Activated CD4-positive, alpha-beta T cell treated with anti-CD3 and anti-CD28 coated beads, Interleukin-2, amount 10 ng/mL, durations not matched to agents 7 days and 5 days (primary cell): ENCODE results near the gene C22orf23. TPM values are rescaled to one million over a fixed set of nuclear protein-coding genes. Genes with fewer than 3 reads are reported as not detected.

Source experiments
- CTCF ChIA-PET: fragments of 350-600 bp; sonication (Branson Sonifier 250); formaldehyde crosslinking; loops from one replicate; lab custom pipeline; 2021; ENCODE audit warnings: antibody characterized with exemption; lab: Charles Lee
- POLR2A ChIA-PET: fragments of 350-600 bp; sonication (Branson Sonifier 250); formaldehyde crosslinking; loops from one replicate; lab custom pipeline; 2021; ENCODE audit warnings: antibody characterized with exemption; lab: Charles Lee
- DNase-seq: peaks from one replicate; pipeline ENCODE4 v3.0.0-alpha.2; 2020
- H3K27ac Mint-ChIP-seq: one replicate; pipeline ENCODE4 v1.8.0; 2021; ENCODE audit warnings: mild to moderate bottlenecking, moderate library complexity, mixed read lengths
- H3K27me3 Mint-ChIP-seq: one replicate; pipeline ENCODE4 v1.8.0; 2021; ENCODE audit warnings: mixed read lengths
- H3K36me3 Mint-ChIP-seq: one replicate; pipeline ENCODE4 v1.8.0; 2021; ENCODE audit warnings: low read depth, mixed read lengths
- H3K4me1 Mint-ChIP-seq: one replicate; pipeline ENCODE4 v1.8.0; 2021; ENCODE audit warnings: mixed read lengths
- H3K4me3 Mint-ChIP-seq: one replicate; pipeline ENCODE4 v1.8.0; 2021; ENCODE audit warnings: mild to moderate bottlenecking, moderate library complexity, mixed read lengths
- H3K9me3 Mint-ChIP-seq: one replicate; pipeline ENCODE4 v1.8.0; 2021; ENCODE audit warnings: mixed read lengths
- total RNA-seq, 2 experiments: library from RNA; stranded (reverse); gene quantifications; one replicate each; pipeline ENCODE4 v1.2.3, GENCODE V29; 2021

Gene C22orf23
- under 1 TPM in 1 of 2 experiments, not detected in 1; 0.23 TPM for total RNA-seq

DNA sequence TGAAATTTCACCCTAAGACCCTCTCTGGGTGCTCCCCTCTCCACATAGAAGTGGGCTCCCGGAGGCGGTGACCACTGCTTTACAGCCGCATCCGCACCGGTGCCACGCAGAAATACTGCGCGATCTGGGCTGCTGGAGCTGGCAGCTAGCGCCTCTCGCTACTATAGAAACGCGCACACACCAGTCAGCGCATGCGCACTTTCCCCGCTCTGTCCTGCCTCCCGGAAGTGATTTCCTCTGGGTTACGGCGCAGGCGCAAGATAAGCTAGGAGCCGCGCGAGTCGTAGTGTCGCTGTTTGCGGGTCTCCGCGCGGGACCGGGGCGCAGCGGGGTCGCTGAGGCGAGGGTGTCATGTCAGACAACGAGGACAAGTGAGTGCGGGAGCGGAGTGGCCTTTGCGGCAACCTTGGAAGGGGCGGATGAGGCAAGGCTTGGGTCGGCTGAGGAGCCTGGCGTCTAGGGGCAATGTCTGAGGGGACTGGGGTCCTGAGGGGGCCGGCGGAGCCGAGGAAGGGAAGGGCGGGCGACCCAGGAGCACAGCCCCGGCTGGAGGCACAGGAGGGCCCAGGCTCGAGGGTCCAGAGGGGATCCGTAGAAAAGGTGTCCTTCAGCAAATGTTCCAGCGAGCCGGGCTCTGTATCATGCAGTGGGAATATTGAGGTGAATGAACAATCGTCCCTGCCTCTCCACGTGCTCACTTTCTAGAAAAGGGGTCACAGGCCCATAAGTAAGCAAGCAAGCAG lies at the start of gene C22orf23, which contains the start of gene POLR2F:
C22orf23 (minus strand) TSS at position 165 of the 743 bp plus-strand sequence. CDS start 452 bp downstream, outside the sequence.
POLR2F (plus strand) TSS at position 263 of the 743 bp plus-strand sequence; CDS start at position 352, 89 bp downstream.
- Mint-ChIP-seq H3K27me3 (peaks cover 18% of the 10 kb centered on the region), H3K4me1 (peaks cover 27% of the 10 kb centered on the region)
- CTCF ChIA-PET, result interaction anchor here (1.1 to 2.1 kb wide), 6 partner anchors 11 to 72 kb away, joined by 3 to 8 read pairs (median 4); no protein-coding TSS in a partner anchor

DNA sequence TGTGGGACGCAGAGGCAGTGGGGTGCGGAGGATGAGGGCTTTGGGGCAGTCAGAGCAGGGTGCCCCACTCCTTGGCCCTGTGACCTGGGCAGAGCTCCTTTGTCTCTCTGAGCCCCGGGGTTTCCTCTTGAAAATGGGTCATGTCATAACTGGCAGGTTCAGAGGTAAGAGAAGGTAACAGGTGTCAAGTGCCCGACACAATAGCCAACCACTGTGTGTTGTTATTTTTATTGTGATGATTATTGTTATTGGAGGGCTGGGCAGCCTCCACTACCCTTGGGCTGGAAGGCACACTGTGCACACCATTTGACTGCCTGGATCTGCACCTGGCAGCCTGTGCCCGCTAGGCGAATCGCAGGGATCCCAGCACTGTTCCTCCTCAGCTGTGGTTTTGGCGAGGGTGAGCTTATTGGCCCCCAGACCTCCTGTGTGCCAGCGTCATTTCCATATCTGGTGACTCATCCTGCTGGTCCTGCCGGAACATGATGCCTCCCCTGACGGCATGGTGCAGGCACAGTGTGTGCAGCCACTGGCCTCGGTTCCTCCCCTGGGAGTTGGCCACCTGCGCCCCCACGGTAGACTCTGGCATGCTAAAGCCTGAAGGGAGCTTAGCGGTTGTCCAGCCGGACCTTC lies 46.4 kb upstream of the C22orf23 start:
- Mint-ChIP-seq H3K27me3 (no peaks in the 10 kb centered on the region), H3K4me3 (no peak overlapping the region), H3K27ac (no peak overlapping the region), H3K4me1 (no peaks in the 10 kb centered on the region), H3K9me3 (no peaks in the 10 kb centered on the region), H3K36me3 (no peaks in the 10 kb centered on the region)
- DNase-seq, result no peak
- CTCF ChIA-PET, result interaction anchor here (0.6 kb wide), 1 partner anchor 172 kb away, joined by 3 read pairs; no protein-coding TSS in a partner anchor
- POLR2A ChIA-PET, result no interaction called here

More for the DNA sequence above, at the start of gene C22orf23, which contains the start of gene POLR2F:
- POLR2A ChIA-PET, result interaction anchor here (0.6 kb wide), 2 partner anchors 110 to 278 kb away, joined by 3 to 6 read pairs; partner anchors contain the start of genes ANKRD54 and LGALS1
- H3K36me3 Mint-ChIP-seq, result peaks cover 21% of the 10 kb centered on the region
- peak within 1 kb of the TSS; percentile 100 for H3K4me3 Mint-ChIP-seq
- H3K9me3 Mint-ChIP-seq, result no peaks in the 10 kb centered on the region
- peak; percentile 98 for DNase-seq
- peak within 1 kb of the TSS; percentile 94 for H3K27ac Mint-ChIP-seq

DNA sequence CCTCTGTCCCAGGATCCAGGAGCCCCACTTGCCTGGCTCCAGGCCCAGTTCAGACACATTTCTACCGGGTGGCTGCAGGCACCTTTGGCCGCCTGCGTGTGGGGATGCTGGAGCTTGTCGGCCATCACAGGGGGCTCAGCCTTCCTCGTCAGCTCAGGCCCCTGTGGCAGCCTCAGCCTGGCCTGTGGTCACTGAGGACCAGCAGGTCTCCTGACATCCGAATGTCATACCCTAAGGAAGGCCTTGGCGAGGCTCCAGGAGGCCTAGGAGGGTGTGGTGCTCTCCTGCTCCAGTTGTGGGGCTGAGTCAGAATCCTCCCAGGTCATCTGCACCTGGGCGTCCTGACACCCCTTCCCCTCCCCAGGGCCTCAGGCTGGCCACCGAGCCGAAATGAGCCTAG lies 45.8 kb upstream of the C22orf23 start:
- H3K36me3 Mint-ChIP-seq, result no peaks in the 10 kb centered on the region
- POLR2A ChIA-PET, result no interaction called here
- CTCF ChIA-PET, result no interaction called here
- no peak for DNase-seq
- H3K4me3 Mint-ChIP-seq, result no peak overlapping the region
- no peak overlapping the region for H3K27ac Mint-ChIP-seq
- no peaks in the 10 kb centered on the region for H3K4me1 Mint-ChIP-seq
- no peaks in the 10 kb centered on the region for H3K9me3 Mint-ChIP-seq
- H3K27me3 Mint-ChIP-seq, result no peaks in the 10 kb centered on the region

DNA sequence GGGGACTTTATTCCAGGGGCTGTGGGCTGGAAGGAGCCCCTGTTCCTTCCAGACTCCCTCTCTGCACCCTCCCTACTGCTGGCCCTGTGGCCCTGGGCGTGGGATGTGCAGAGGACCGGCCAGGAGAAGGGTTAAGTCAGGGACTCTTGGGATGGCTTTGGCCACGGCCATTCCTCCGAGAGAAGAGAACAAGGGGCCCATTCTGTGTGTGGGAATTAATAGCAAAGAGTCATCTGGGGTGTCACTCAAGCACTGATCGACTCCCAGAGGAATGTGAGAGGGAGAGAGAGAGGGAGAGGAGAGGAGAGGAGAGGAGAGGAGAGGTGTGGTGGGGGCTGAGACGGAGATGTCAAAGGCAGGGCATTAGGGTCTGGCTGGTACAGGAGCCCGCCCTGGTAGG lies 45.1 kb upstream of the C22orf23 start:
- CTCF ChIA-PET, result no interaction called here
- Mint-ChIP-seq H3K9me3 (no peaks in the 10 kb centered on the region), H3K4me3 (no peak overlapping the region), H3K4me1 (no peaks in the 10 kb centered on the region), H3K27ac (no peak overlapping the region), H3K36me3 (no peaks in the 10 kb centered on the region), H3K27me3 (no peaks in the 10 kb centered on the region)
- POLR2A ChIA-PET, result no interaction called here
- no peak for DNase-seq

DNA sequence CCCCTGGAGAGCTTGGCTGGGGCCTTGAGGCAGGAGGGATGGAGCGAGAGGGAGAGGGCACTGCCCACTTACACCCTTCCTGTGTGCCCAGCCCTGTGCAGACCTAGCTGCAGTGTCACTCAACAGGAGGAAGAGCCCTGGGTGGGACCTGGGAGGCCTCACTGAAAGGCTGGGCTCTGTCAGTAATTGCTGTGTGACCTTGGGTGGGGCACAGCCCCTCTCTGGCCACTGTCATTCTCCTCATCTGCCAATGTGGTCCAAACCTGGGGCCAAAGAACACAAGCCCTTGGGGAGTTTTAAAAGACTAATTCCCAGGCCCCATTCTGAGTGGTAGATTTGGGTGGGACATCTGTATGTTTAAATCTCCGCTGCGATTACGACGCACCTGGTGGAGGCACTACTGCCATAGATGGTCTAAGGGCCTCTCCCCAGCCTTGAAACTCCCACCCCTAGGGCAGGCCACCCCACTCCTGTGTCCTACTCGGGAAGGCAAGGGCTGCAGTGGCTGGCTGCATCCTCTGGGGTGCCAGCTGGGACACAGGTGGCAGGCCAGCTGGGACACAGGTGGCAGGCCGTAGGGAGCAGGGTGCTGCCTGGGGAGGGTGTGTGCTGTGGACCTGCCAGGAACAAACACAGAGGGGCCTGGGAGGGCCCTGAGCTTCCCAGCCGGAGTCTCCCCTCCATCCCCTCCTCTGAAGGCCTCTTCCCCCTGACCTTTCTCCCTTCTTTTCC lies 43.3 kb upstream of the C22orf23 start:
- no peaks in the 10 kb centered on the region for H3K9me3 Mint-ChIP-seq
- CTCF ChIA-PET, result interaction anchor here (0.8 kb wide), 1 partner anchor 405 kb away, joined by 3 read pairs; no protein-coding TSS in a partner anchor
- DNase-seq, result no peak
- no peaks in the 10 kb centered on the region for H3K36me3 Mint-ChIP-seq
- no peak overlapping the region for H3K27ac Mint-ChIP-seq
- no peaks in the 10 kb centered on the region for H3K4me1 Mint-ChIP-seq
- no peak overlapping the region for H3K4me3 Mint-ChIP-seq
- no peaks in the 10 kb centered on the region for H3K27me3 Mint-ChIP-seq
- POLR2A ChIA-PET, result no interaction called here

DNA sequence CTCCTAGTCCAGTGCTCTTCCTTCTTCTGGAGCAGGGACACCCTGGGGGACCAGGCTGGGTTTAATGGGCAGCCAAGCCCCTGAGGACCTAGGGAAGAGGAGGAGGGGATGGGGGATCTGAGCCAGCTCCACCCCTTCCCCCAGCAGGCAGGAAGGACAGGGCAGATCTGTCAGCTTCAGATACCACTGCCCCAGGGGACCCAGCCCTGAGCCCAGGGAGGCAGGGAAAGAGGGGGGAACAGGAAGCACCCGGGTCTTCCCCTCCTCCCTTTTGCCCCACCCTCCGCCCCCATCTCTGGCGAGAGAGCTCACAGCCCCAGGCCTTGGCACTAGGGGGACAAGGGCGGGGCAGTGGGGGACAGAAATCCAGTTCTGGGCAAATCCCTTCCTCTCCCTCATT lies 42.7 kb upstream of the C22orf23 start:
- Mint-ChIP-seq H3K9me3 (no peaks in the 10 kb centered on the region), H3K4me1 (no peaks in the 10 kb centered on the region), H3K27me3 (no peaks in the 10 kb centered on the region), H3K4me3 (no peak overlapping the region), H3K36me3 (no peaks in the 10 kb centered on the region), H3K27ac (no peak overlapping the region)
- ChIA-PET CTCF (interaction anchor here (0.8 to 1.0 kb wide), 2 partner anchors 354 to 406 kb away, joined by 3 read pairs; no protein-coding TSS in a partner anchor), POLR2A (interaction anchor here (0.6 kb wide), 1 partner anchor 12 kb away, joined by 3 read pairs; no protein-coding TSS in a partner anchor)
- no peak for DNase-seq

DNA sequence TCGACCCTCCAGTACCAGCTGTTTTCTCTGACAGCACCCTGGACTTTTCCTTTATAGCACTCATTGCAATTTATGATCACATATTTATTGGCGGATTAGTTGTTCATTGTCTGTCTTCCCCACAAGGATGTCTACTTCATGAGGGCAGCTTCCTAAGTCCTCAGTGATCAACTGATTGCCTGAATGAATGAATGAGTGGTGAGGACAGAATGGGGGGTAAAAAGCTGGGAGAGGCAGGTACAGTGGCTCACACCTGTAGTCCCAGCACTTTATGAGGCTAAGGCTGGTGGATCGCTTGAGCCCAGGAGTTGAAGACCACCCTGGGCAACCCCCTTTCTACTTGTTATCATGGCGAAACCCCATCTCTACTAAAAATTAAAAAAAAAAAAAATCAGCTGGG lies 42.1 kb upstream of the C22orf23 start:
- H3K4me1 Mint-ChIP-seq, result no peaks in the 10 kb centered on the region
- CTCF ChIA-PET, result interaction anchor here (0.9 to 1.7 kb wide), 4 partner anchors 9 to 355 kb away, joined by 3 to 4 read pairs (median 4); no protein-coding TSS in a partner anchor
- no peaks in the 10 kb centered on the region for H3K9me3 Mint-ChIP-seq
- H3K36me3 Mint-ChIP-seq, result no peaks in the 10 kb centered on the region
- POLR2A ChIA-PET, result interaction anchor here (0.6 kb wide), 1 partner anchor 12 kb away, joined by 3 read pairs; no protein-coding TSS in a partner anchor
- no peak for DNase-seq
- no peaks in the 10 kb centered on the region for H3K27me3 Mint-ChIP-seq
- H3K27ac Mint-ChIP-seq, result no peak overlapping the region
- no peak overlapping the region for H3K4me3 Mint-ChIP-seq

DNA sequence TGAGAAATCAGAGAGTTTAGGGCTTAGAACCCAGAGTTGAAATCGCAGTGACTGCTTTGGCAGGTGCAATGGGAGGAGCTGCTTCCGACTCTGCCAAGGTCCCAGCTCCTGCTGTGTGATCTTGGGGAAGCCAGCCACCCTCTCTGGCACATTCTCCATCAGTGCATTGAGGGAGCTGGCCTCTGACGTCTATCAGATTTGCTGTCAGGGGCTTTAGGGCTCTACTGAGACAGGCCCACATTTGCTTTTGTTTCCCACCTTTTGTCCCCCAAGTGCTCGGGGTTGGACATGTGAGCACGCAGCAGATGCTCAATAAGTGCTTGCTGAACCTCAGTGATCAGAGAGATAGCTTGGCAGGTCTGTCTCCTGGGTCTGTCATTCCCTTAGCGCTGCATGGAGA lies 41.6 kb upstream of the C22orf23 start:
- no peak overlapping the region for H3K27ac Mint-ChIP-seq
- H3K4me3 Mint-ChIP-seq, result no peak overlapping the region
- ChIA-PET POLR2A (no interaction called here), CTCF (interaction anchor here (0.9 to 1.7 kb wide), 4 partner anchors 9 to 355 kb away, joined by 3 to 4 read pairs (median 4); no protein-coding TSS in a partner anchor)
- no peak for DNase-seq
- no peaks in the 10 kb centered on the region for H3K4me1 Mint-ChIP-seq
- no peaks in the 10 kb centered on the region for H3K36me3 Mint-ChIP-seq
- no peaks in the 10 kb centered on the region for H3K27me3 Mint-ChIP-seq
- no peaks in the 10 kb centered on the region for H3K9me3 Mint-ChIP-seq

DNA sequence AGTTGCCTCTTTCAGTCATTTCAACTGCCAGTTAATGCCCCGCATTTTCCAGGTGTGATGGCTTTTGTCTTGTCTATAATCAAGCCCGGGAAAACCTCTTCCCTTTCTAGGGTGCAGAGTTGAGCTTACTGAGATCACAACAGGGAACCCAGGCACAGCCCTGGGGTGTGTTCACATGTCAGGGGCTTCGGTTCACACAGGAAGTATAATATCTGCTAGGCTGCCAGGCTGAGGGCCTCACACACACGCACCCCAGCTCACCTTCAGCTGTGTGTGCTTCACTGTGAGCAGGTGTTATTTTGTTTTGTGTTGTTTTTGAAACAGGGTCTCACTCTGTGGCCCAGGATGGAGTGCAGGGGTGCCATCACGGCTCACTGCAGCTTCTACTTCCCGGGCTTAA lies 40.6 kb upstream of the C22orf23 start:
- Mint-ChIP-seq H3K9me3 (no peaks in the 10 kb centered on the region), H3K36me3 (no peaks in the 10 kb centered on the region), H3K27ac (no peak overlapping the region), H3K4me1 (no peaks in the 10 kb centered on the region), H3K4me3 (no peak overlapping the region), H3K27me3 (no peaks in the 10 kb centered on the region)
- no peak for DNase-seq
- POLR2A ChIA-PET, result no interaction called here
- CTCF ChIA-PET, result interaction anchor here (1.4 to 1.7 kb wide), 2 partner anchors 10 to 177 kb away, joined by 3 to 4 read pairs; no protein-coding TSS in a partner anchor

DNA sequence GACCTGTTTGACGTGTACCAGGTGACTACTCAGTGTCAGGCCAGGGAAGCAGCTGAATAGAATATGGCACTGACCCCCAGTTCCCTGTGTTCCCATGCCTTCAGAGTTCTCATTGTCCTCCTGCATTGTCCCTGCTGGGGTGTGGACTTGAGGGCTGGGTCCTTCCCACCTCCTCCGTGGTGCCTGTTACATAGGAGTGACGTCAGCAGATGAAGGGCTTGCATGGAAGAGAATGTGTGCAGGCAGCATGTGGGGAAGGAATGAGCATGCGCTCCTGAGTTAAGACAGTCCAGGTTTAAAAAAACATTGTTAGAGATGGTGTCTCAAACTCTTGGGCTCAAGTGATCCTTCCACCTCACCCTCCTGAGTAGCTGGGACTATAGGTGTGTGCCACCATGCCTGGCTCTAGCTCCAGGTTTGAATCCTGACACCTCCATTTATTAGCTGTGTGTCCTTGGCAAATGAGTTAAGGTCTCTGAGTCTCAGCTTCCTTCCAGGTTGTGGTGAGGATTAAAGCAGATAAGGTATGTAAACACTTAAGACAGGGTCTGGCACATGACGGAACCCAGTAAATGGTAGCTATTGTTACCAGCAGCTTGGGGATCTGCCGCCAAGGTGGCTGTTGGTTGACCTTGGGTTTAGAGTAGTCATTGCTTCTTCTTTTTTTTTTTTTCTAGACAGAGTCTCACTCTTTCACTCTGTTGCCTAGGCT lies 38.5 kb upstream of the C22orf23 start:
- Mint-ChIP-seq H3K4me1 (no peaks in the 10 kb centered on the region), H3K9me3 (no peaks in the 10 kb centered on the region), H3K27me3 (no peaks in the 10 kb centered on the region), H3K27ac (no peak overlapping the region), H3K36me3 (no peaks in the 10 kb centered on the region), H3K4me3 (no peak overlapping the region)
- ChIA-PET POLR2A (no interaction called here), CTCF (interaction anchor here (0.6 to 1.4 kb wide), 2 partner anchors 26 to 37 kb away, joined by 4 read pairs; no protein-coding TSS in a partner anchor)
- DNase-seq, result no peak

DNA sequence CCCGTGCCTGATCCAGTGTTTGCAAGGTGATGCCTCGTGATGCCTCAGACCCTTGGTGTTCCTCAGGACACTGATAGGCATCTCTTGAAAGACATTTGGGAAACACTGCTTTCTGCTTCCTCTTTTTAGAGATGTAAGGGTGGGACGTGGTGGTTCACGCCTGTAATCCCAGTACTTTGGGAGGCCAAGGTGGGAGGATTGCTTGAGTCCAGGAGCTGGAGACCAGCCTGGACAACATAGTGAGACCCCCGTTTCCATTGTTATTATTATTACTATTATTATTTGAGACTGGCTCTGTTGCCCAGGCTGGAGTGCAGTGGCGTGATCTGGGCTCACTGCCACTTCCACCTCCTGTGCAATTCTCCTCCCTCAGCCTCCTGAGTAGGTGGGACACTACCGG lies 37.5 kb upstream of the C22orf23 start:
- no peak for DNase-seq
- Mint-ChIP-seq H3K4me1 (no peaks in the 10 kb centered on the region), H3K27me3 (no peaks in the 10 kb centered on the region), H3K9me3 (no peaks in the 10 kb centered on the region), H3K36me3 (no peaks in the 10 kb centered on the region), H3K4me3 (no peak overlapping the region), H3K27ac (no peak overlapping the region)
- POLR2A ChIA-PET, result no interaction called here
- CTCF ChIA-PET, result interaction anchor here (1.6 kb wide), 1 partner anchor 15 kb away, joined by 4 read pairs; no protein-coding TSS in a partner anchor
